MCF 10A (cell line): ENCODE results near the gene OTUD6A. TPM values are rescaled to one million over a fixed set of nuclear protein-coding genes. Genes with fewer than 3 reads are reported as not detected.
A peak's percentile ranks its signal among the peaks of the same experiment; 100 is the strongest.

Experiments
- BruUV-seq: library from RNA; stranded (reverse); fragments of 400-500 nt; replicated peaks from 2 replicates; lab custom pipeline; 2021; lab: Mats Ljungman, UMichigan
- CTCF ChIA-PET: fragments of 300-600 bp; sonication (Branson Sonifier 250); formaldehyde crosslinking; extraction: SDS; loops from one replicate; lab custom pipeline; 2021; ENCODE audit warnings: antibody characterized with exemption, inconsistent platforms; lab: Yijun Ruan, JAX
- POLR2A ChIA-PET: fragments of 300-600, 350-650 bp; sonication (Branson Sonifier 250); formaldehyde crosslinking; extraction: SDS; loops from one replicate; lab custom pipeline; 2020; ENCODE audit warnings: antibody characterized with exemption, inconsistent platforms; lab: Yijun Ruan, JAX
- DNase-seq: peaks from one replicate; pipeline ENCODE4 v3.0.0-alpha.2; 2018; ENCODE audit not compliant: unreplicated experiment
- H3K27ac Mint-ChIP-seq: one replicate; pipeline ENCODE4 v1.8.0; 2022; ENCODE audit warnings: mild to moderate bottlenecking, low read depth, mixed read lengths; ENCODE audit not compliant: unreplicated experiment
- H3K27me3 Mint-ChIP-seq: one replicate; pipeline ENCODE4 v1.8.0; 2022; ENCODE audit warnings: mixed read lengths; ENCODE audit not compliant: insufficient read depth, unreplicated experiment
- H3K36me3 Mint-ChIP-seq: one replicate; pipeline ENCODE4 v1.8.0; 2022; ENCODE audit warnings: mild to moderate bottlenecking, moderate library complexity, mixed read lengths; ENCODE audit not compliant: insufficient read depth, unreplicated experiment
- H3K4me1 Mint-ChIP-seq: one replicate; pipeline ENCODE4 v1.8.0; 2022; ENCODE audit warnings: mixed read lengths; ENCODE audit not compliant: insufficient read depth, unreplicated experiment
- H3K4me3 Mint-ChIP-seq: one replicate; pipeline ENCODE4 v1.8.0; 2022; ENCODE audit warnings: mild to moderate bottlenecking, moderate library complexity, mixed read lengths; ENCODE audit not compliant: unreplicated experiment
- H3K9me3 Mint-ChIP-seq: one replicate; pipeline ENCODE4 v1.8.0; 2022; ENCODE audit warnings: mixed read lengths; ENCODE audit not compliant: unreplicated experiment
- CTCF ChIP-seq: fragments of 200-600 bp; IDR thresholded peaks from one replicate; pipeline ENCODE4 v1.8.0; 2022; ENCODE audit warnings: antibody characterized with exemption, mild to moderate bottlenecking; ENCODE audit not compliant: unreplicated experiment
- intact Hi-C: fragments of 100-400 bp; cut with micrococcal nuclease; formaldehyde crosslinking; loops from 2 replicates; pipeline ENCODE4 v1.14.1; 2022
- total RNA-seq: library from RNA; stranded (reverse); gene quantifications from 2 replicates; pipeline ENCODE4 v1.2.3, GENCODE V29; 2022

OTUD6A gene
- total RNA-seq, 1 experiment from 2014 or later = not detected

- Mint-ChIP-seq H3K36me3 (no peaks in the 10 kb centered on the region), H3K27me3 (peaks cover 52% of the 10 kb centered on the region), H3K4me1 (peaks cover 5% of the 10 kb centered on the region), H3K9me3 (no peaks in the 10 kb centered on the region), H3K27ac (no peak overlapping the region), H3K4me3 (no peak overlapping the region)
- intact Hi-C loops = no loop called here
- POLR2A ChIA-PET = no interaction called here
- BruUV-seq = no TSS peak
- TF ChIP-seq CTCF = no peak
- no peak for DNase-seq
- CTCF ChIA-PET = interaction anchor here (0.6 to 2.3 kb wide), 5 partner anchors 10 to 489 kb away, joined by 3 to 9 read pairs (median 3); no protein-coding TSS in a partner anchor
Measured at GRCh38 chrX:70026851-70027200, 35.4 kb upstream of the OTUD6A start.

DNA sequence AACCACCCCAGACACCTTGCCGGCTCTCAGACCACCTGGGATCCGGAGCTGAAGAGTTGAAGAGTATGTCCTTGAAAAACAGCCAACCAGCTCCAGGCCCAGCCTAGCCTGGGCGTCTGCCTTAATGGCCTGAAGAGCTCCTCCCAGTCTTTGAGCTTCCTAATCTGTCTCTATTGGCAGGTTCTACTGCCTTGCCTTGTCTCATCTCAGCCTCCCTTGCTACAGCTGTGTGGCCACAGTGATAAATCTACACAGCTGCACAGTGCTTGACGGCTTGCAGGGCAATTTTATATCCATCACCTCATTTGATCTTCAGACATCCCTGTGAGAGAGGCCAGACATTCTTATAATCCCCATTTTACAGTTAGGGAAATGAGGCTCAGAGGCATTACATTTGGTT is 32.4 kb upstream of the OTUD6A start:
- CTCF ChIA-PET = interaction anchor here (0.5 to 15.6 kb wide), 21 partner anchors 8 to 606 kb away, joined by 3 to 197 read pairs (median 5); partner anchors contain the start of gene IGBP1
- intact Hi-C loops = loop anchor here (1.0 to 5.0 kb wide), 6 partner anchors 67 to 1208 kb away; no protein-coding TSS in a partner anchor
- Mint-ChIP-seq H3K4me1 (peaks cover 5% of the 10 kb centered on the region), H3K27me3 (peaks cover 52% of the 10 kb centered on the region), H3K27ac (no peak overlapping the region), H3K36me3 (no peaks in the 10 kb centered on the region), H3K9me3 (no peaks in the 10 kb centered on the region), H3K4me3 (no peak overlapping the region)
- POLR2A ChIA-PET = interaction anchor here (1.0 kb wide), 1 partner anchor 413 kb away, joined by 3 read pairs; no protein-coding TSS in a partner anchor
- BruUV-seq = no TSS peak
- no peak for DNase-seq
- no peak for TF ChIP-seq CTCF

DNA sequence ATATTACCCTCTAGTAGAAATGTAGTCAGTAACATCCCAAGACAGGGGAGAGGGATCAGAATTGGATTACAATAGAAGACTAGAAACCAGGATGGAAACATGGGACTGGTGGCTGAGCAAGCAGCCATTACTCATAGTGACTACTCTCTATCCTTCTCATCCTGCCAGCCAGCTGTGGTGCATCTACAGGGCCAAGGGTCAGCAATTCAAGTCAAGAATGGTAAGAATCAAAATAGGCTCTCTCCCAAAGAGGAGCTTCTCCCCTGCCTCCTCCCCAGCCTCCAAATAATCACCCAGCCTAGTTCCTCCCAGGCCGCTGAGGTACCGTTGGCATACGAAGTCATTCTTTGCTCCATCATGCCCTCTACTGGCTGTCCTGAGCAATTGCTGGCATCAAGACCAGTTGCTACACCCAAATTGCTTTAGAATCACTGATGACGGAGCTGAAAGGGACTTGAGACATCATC is 31.9 kb upstream of the OTUD6A start:
- Mint-ChIP-seq H3K4me1 (peaks cover 5% of the 10 kb centered on the region), H3K27ac (no peak overlapping the region), H3K9me3 (no peaks in the 10 kb centered on the region), H3K27me3 (peaks cover 47% of the 10 kb centered on the region), H3K36me3 (no peaks in the 10 kb centered on the region), H3K4me3 (no peak overlapping the region)
- POLR2A ChIA-PET = interaction anchor here (1.0 kb wide), 1 partner anchor 413 kb away, joined by 3 read pairs; no protein-coding TSS in a partner anchor
- BruUV-seq = no TSS peak
- CTCF ChIA-PET = interaction anchor here (0.5 to 15.6 kb wide), 27 partner anchors 9 to 605 kb away, joined by 3 to 197 read pairs (median 4); partner anchors contain the start of gene IGBP1
- peak; percentile 77 for TF ChIP-seq CTCF
- intact Hi-C loops = loop anchor here (1.0 to 5.0 kb wide), 6 partner anchors 67 to 1208 kb away; no protein-coding TSS in a partner anchor
- peak; percentile 78 for DNase-seq

DNA sequence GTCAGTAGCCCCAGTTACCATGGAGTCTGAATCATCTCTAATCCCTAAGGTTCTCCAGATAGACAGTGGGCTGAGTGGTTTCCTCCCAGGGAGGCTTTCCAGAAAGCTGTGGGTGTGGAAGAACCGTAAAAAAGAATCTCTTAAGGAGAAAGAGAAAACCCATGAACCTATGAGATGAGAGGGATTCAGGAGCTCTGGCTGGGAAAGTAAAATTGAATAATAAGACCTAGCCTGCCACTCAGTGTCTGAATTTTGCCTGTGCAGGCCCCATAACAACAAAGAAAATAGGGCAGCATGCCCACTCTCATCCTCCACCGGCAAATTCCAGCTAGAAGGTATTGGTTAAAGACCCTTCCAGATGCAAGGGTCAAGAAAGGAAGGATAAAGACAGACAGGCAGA is 29.5 kb upstream of the OTUD6A start:
- intact Hi-C loops = loop anchor here (5.0 kb wide), 2 partner anchors 65 to 1210 kb away; no protein-coding TSS in a partner anchor
- no peaks in the 10 kb centered on the region for H3K4me1 Mint-ChIP-seq
- peaks cover 30% of the 10 kb centered on the region for H3K27me3 Mint-ChIP-seq
- ChIA-PET CTCF (interaction anchor here (0.6 to 15.6 kb wide), 10 partner anchors 9 to 495 kb away, joined by 3 to 197 read pairs (median 4); no protein-coding TSS in a partner anchor), POLR2A (no interaction called here)
- no peaks in the 10 kb centered on the region for H3K36me3 Mint-ChIP-seq
- no peak overlapping the region for H3K4me3 Mint-ChIP-seq
- no TSS peak for BruUV-seq
- H3K27ac Mint-ChIP-seq = no peak overlapping the region
- no peaks in the 10 kb centered on the region for H3K9me3 Mint-ChIP-seq
- TF ChIP-seq CTCF = peak; percentile 8
- no peak for DNase-seq
